HepG2 (cell line): ENCODE results near the gene MAFB. TPM values are rescaled to one million over a fixed set of nuclear protein-coding genes. Genes with fewer than 3 reads are reported as not detected.

Source experiments
- ASH2L ChIP-seq: fragments of 300-600, 200-600 bp; sonication (generic); IDR thresholded peaks from 2 replicates; pipeline ENCODE4 v1.7.0; 2017; ENCODE audit warnings: low read depth, mild to moderate bottlenecking, moderate library complexity, mixed read lengths, low read length; ENCODE audit not compliant: insufficient read length
- CENPX ChIP-seq: sonication (generic); formaldehyde crosslinking; IDR thresholded peaks from 2 replicates; pipeline ENCODE4 v1.9.0; 2021; ENCODE audit warnings: mild to moderate bottlenecking, missing genetic modification reagents, moderate library complexity
- CHD4 ChIP-seq: fragments of 200-600 bp; sonication (generic); IDR thresholded peaks from 2 replicates; pipeline ENCODE4 v1.7.0; 2017; ENCODE audit warnings: mild to moderate bottlenecking, low read length, borderline replicate concordance
- ELF3 ChIP-seq: IDR thresholded peaks from 2 replicates; pipeline ENCODE4 v1.6.1; 2016; ENCODE audit warnings: missing genetic modification reagents, missing compliant biosample characterization
- GZF1 ChIP-seq: sonication (generic); formaldehyde crosslinking; IDR thresholded peaks from 2 replicates; pipeline ENCODE4 v1.5.1; 2020; ENCODE audit warnings: mild to moderate bottlenecking, missing genetic modification reagents
- KLF13 ChIP-seq: sonication (generic); formaldehyde crosslinking; IDR thresholded peaks from 2 replicates; pipeline ENCODE4 v1.4.0; 2020; ENCODE audit warnings: mild to moderate bottlenecking, missing genetic modification reagents
- MBNL3 ChIP-seq: fragments of 250-450 bp; sonication (Bioruptor Pico); conservative IDR thresholded peaks from 2 replicates; pipeline ENCODE4 v1.8.0; 2022; ENCODE audit warnings: mild to moderate bottlenecking, inconsistent platforms
- MED1 ChIP-seq: sonication (generic); formaldehyde crosslinking; IDR thresholded peaks from 2 replicates; pipeline ENCODE4 v1.4.0; 2020; ENCODE audit warnings: missing genetic modification reagents
- NBN ChIP-seq: fragments of 450-650 bp; conservative IDR thresholded peaks from 2 replicates; pipeline ENCODE4 v1.6.1; 2017
- NFE2L1 ChIP-seq: sonication (generic); formaldehyde crosslinking; IDR thresholded peaks from 2 replicates; pipeline ENCODE4 v1.4.0; 2020; ENCODE audit warnings: missing genetic modification reagents, mild to moderate bottlenecking, borderline replicate concordance
- PHF5A ChIP-seq: IDR thresholded peaks from one replicate; pipeline ENCODE4 v1.6.1; 2018; ENCODE audit warnings: low read depth, missing genetic modification reagents; ENCODE audit not compliant: unreplicated experiment
- POLR2AphosphoS2 ChIP-seq: IDR thresholded peaks from 2 replicates; pipeline ENCODE4 v1.6.1; 2011; ENCODE audit warnings: low read depth, low read length, improper control_type of control experiment
- RFXANK ChIP-seq: IDR thresholded peaks from 2 replicates; pipeline ENCODE4 v1.6.1; 2016
- SMC3 ChIP-seq: IDR thresholded peaks from 2 replicates; pipeline ENCODE4 v1.6.1; 2011; ENCODE audit warnings: low read length, improper control_type of control experiment
- polyA plus RNA-seq, 8 experiments: library from polyadenylated mRNA; depleted of rRNA in 3 of 8; stranded (reverse) in 7 of 8; unstranded in 1 of 8; fragments of >200 nt; fragmentation: Illumina TruSeq in 4 of 8; extraction: Trizol in 4 of 8; gene quantifications; 2 replicates each; pipeline versions ENCODE4 v1.2.1 to v1.2.3, GENCODE V29; 2011 to 2016; ENCODE audit warnings: low read depth in 4 of 8, missing spikeins in 1 of 8, mixed read lengths in 1 of 8; ENCODE audit not compliant: insufficient read depth in 1 of 8
- total RNA-seq, 5 experiments: library from RNA; depleted of rRNA; stranded (reverse); fragments of >200 nt; fragmentation: Illumina TruSeq; extraction: Trizol; gene quantifications; 2 replicates each; pipeline ENCODE4 v1.2.3, GENCODE V29; 2016; ENCODE audit warnings: low read depth in 1 of 5
- TF ChIP-seq, protein P1 (sequence below): sonication (generic); formaldehyde crosslinking; IDR thresholded peaks from 2 replicates; pipeline ENCODE4 v1.5.0; 2020; ENCODE audit warnings: missing genetic modification reagents
- TF ChIP-seq, protein P2 (sequence below): sonication (generic); formaldehyde crosslinking; IDR thresholded peaks from 2 replicates; pipeline ENCODE4 v1.9.0; 2021; ENCODE audit warnings: missing genetic modification reagents, borderline replicate concordance
- TF ChIP-seq, protein P3 (sequence below): sonication (generic); formaldehyde crosslinking; IDR thresholded peaks from 2 replicates; pipeline ENCODE4 v1.5.0; 2020; ENCODE audit warnings: missing genetic modification reagents
- TF ChIP-seq, protein P4 (sequence below): sonication (generic); formaldehyde crosslinking; IDR thresholded peaks from 2 replicates; pipeline ENCODE4 v1.8.1; 2023; ENCODE audit warnings: missing genetic modification reagents, mild to moderate bottlenecking, borderline replicate concordance
- TF ChIP-seq, protein P5 (sequence below), 2 experiments: IDR thresholded peaks; 2 replicates each; pipeline ENCODE4 v1.6.1; 2011 to 2012; ENCODE audit warnings: low read length in 2 of 2, borderline replicate concordance in 1 of 2, low read depth in 1 of 2, mild to moderate bottlenecking in 1 of 2, moderate library complexity in 1 of 2
- TF ChIP-seq, protein P6 (sequence below): IDR thresholded peaks from 2 replicates; pipeline ENCODE4 v1.6.1; 2016; ENCODE audit warnings: mild to moderate bottlenecking

Gene MAFB
- total and polyA plus RNA-seq, 2 of the 13 experiments (the other 11 are each of a cell fraction or from before 2014, with no cell fraction given), result 0.08 to 0.11 TPM

DNA sequence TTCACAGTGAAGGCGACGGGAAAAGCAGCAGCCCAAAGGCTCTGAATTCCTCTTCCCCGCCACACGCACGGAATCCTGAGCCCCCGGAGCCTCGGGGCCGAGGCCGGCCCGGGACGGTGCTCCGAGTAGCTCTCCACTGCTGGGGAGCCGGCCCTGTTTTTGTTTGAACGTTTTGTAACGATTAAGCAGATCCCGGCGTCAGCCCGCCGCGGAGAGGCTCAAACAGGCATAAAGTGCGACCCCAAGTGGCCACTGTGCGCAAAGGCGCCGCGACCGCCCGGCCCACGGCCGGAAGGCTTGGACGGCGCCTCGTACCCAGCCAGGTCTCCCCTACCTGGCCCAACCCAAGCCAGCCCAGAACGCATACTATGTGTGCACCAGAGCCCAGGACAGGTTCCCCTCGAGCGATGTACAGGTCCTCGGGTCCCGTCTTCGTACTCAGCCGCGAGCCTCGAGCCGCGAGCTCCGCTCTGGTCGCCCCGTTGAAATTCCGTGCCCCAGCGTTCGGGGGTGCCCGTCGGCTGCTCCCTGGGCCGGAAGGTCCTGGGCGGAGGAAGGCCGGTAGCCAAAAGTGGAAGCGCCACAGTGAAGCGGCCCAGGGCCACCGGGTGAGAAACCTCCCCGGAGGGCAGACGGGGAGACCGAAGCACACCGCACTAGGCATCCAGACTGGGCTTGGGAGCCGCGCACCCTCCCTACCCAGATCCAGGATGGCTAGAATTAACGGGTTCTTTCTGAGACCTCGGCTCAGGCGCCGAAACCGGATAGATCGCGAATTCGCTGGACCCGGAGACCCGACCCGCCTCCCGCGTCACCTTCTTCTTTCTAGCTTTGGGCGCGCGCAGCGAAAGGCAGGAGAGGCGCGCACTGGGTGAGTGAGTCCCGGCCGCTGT is 1.2 kb upstream of the MAFB start (continued):
- TF ChIP-seq, protein P1, sequence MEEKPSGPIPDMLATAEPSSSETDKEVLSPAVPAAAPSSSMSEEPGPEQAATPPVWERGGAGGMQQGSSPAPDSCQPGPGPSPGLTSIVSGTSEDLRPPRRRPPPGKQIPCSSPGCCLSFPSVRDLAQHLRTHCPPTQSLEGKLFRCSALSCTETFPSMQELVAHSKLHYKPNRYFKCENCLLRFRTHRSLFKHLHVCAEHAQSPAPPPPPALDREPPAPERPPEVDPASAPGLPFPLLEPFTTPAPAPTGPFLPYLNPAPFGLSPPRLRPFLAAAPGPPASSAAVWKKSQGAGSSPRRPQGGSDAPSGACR (CRISPR knock-in tag), result 0 out of 2 replicates have a peak, but pooled peaks have one; percentile 68
- TF ChIP-seq ELF3 (CRISPR knock-in tag) (no peak; the same call in 1 of the 2 replicates), MBNL3 (CRISPR knock-in tag) (no peak), CENPX (CRISPR knock-in tag) (no peak), SMC3 (peak; percentile 68), MED1 (CRISPR knock-in tag) (no peak), ASH2L (no peak), NFE2L1 (no peak), CHD4 (no peak), GZF1 (no peak), NBN (no peak), RFXANK (CRISPR knock-in tag) (0 out of 2 replicates have a peak, but pooled peaks have one; percentile 38), POLR2AphosphoS2 (no peak), PHF5A (CRISPR knock-in tag) (no peak), KLF13 (CRISPR knock-in tag) (no peak)
- TF ChIP-seq, protein P2, sequence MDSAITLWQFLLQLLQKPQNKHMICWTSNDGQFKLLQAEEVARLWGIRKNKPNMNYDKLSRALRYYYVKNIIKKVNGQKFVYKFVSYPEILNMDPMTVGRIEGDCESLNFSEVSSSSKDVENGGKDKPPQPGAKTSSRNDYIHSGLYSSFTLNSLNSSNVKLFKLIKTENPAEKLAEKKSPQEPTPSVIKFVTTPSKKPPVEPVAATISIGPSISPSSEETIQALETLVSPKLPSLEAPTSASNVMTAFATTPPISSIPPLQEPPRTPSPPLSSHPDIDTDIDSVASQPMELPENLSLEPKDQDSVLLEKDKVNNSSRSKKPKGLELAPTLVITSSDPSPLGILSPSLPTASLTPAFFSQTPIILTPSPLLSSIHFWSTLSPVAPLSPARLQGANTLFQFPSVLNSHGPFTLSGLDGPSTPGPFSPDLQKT, result no peak
- TF ChIP-seq, protein P3, sequence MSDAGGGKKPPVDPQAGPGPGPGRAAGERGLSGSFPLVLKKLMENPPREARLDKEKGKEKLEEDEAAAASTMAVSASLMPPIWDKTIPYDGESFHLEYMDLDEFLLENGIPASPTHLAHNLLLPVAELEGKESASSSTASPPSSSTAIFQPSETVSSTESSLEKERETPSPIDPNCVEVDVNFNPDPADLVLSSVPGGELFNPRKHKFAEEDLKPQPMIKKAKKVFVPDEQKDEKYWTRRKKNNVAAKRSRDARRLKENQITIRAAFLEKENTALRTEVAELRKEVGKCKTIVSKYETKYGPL (CRISPR knock-in tag), result 0 out of 2 replicates have a peak, but pooled peaks have one; percentile 49
- TF ChIP-seq, protein P4, sequence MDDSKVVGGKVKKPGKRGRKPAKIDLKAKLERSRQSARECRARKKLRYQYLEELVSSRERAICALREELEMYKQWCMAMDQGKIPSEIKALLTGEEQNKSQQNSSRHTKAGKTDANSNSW (CRISPR knock-in tag), result 0 out of 2 replicates have a peak, but pooled peaks have one; percentile 36
- TF ChIP-seq, protein P5, sequence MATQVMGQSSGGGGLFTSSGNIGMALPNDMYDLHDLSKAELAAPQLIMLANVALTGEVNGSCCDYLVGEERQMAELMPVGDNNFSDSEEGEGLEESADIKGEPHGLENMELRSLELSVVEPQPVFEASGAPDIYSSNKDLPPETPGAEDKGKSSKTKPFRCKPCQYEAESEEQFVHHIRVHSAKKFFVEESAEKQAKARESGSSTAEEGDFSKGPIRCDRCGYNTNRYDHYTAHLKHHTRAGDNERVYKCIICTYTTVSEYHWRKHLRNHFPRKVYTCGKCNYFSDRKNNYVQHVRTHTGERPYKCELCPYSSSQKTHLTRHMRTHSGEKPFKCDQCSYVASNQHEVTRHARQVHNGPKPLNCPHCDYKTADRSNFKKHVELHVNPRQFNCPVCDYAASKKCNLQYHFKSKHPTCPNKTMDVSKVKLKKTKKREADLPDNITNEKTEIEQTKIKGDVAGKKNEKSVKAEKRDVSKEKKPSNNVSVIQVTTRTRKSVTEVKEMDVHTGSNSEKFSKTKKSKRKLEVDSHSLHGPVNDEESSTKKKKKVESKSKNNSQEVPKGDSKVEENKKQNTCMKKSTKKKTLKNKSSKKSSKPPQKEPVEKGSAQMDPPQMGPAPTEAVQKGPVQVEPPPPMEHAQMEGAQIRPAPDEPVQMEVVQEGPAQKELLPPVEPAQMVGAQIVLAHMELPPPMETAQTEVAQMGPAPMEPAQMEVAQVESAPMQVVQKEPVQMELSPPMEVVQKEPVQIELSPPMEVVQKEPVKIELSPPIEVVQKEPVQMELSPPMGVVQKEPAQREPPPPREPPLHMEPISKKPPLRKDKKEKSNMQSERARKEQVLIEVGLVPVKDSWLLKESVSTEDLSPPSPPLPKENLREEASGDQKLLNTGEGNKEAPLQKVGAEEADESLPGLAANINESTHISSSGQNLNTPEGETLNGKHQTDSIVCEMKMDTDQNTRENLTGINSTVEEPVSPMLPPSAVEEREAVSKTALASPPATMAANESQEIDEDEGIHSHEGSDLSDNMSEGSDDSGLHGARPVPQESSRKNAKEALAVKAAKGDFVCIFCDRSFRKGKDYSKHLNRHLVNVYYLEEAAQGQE (IDR thresholded peaks at IDR 0.05; ENCODE audit: borderline replicate concordance in 1 of 2, low read depth in 1 of 2, low read length in 2 of 2), result no peak
- TF ChIP-seq, protein P6, sequence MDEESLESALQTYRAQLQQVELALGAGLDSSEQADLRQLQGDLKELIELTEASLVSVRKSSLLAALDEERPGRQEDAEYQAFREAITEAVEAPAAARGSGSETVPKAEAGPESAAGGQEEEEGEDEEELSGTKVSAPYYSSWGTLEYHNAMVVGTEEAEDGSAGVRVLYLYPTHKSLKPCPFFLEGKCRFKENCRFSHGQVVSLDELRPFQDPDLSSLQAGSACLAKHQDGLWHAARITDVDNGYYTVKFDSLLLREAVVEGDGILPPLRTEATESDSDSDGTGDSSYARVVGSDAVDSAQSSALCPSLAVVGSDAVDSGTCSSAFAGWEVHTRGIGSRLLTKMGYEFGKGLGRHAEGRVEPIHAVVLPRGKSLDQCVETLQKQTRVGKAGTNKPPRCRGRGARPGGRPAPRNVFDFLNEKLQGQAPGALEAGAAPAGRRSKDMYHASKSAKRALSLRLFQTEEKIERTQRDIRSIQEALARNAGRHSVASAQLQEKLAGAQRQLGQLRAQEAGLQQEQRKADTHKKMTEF (CRISPR knock-in tag), result peak; percentile 31; the same call in 1 of the 2 replicates
